Kidney epithelial cell (primary cell): ENCODE results near the gene KIF25. TPM values are rescaled to one million over a fixed set of nuclear protein-coding genes. Genes with fewer than 3 reads are reported as not detected.
"Not testable (repeated sequence)": the region's sequence is repeated elsewhere in the genome, so short reads cannot be mapped to it uniquely, and the experiment has no call there.

Source experiments
- DNase-seq: peaks from one replicate; pipeline ENCODE4 v3.0.0-alpha.2; 2010; ENCODE audit warnings: low read depth
- H3K27me3 ChIP-seq: 2 replicates; pipeline ENCODE4 v1.6.0; 2011; ENCODE audit warnings: low read length; ENCODE audit not compliant: control insufficient read depth, insufficient read depth
- H3K36me3 ChIP-seq: 2 replicates; pipeline ENCODE4 v1.5.1; 2011; ENCODE audit warnings: low read length; ENCODE audit not compliant: control insufficient read depth, insufficient read depth
- H3K4me3 ChIP-seq: 2 replicates; pipeline ENCODE4 v1.5.1; 2011; ENCODE audit warnings: low read depth, mild to moderate bottlenecking, control low read depth, low read length
- total RNA-seq: library from RNA; depleted of rRNA; stranded (reverse); fragments of >200 nt; gene quantifications from 2 replicates; pipeline ENCODE4 v1.2.3, GENCODE V29; 2015
- TF ChIP-seq, protein P1 (sequence below): IDR thresholded peaks from 2 replicates; pipeline ENCODE4 v1.5.1; 2011; ENCODE audit warnings: mild to moderate bottlenecking, moderate library complexity, low read length, control low read depth, inconsistent platforms; ENCODE audit not compliant: insufficient read depth, poor library complexity, severe bottlenecking

The KIF25 gene
- total RNA-seq, 1 donor from 2014 or later, result not detected

DNA sequence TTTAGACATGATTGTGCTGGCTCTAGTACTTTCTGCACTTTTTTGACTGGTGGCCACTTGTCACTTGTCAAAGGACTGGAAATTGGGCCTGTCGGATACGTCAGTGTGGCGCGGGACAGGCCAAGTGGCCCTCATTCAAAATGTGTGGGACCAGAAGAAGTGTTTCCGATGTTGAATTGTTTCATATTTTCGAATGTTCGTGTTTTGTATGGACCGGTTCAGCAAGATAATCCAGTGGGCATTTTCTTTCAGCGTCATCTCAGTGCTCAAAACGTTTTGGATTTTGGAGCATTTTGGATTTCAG lies 3.5 kb downstream of the KIF25 start:
- Histone ChIP-seq H3K36me3 (no peaks in the 10 kb centered on the region), H3K27me3 (peaks cover 9% of the 10 kb centered on the region), H3K4me3 (no peak overlapping the region)
- TF ChIP-seq, protein P1, sequence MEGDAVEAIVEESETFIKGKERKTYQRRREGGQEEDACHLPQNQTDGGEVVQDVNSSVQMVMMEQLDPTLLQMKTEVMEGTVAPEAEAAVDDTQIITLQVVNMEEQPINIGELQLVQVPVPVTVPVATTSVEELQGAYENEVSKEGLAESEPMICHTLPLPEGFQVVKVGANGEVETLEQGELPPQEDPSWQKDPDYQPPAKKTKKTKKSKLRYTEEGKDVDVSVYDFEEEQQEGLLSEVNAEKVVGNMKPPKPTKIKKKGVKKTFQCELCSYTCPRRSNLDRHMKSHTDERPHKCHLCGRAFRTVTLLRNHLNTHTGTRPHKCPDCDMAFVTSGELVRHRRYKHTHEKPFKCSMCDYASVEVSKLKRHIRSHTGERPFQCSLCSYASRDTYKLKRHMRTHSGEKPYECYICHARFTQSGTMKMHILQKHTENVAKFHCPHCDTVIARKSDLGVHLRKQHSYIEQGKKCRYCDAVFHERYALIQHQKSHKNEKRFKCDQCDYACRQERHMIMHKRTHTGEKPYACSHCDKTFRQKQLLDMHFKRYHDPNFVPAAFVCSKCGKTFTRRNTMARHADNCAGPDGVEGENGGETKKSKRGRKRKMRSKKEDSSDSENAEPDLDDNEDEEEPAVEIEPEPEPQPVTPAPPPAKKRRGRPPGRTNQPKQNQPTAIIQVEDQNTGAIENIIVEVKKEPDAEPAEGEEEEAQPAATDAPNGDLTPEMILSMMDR, result no peak
- no peak for DNase-seq

DNA sequence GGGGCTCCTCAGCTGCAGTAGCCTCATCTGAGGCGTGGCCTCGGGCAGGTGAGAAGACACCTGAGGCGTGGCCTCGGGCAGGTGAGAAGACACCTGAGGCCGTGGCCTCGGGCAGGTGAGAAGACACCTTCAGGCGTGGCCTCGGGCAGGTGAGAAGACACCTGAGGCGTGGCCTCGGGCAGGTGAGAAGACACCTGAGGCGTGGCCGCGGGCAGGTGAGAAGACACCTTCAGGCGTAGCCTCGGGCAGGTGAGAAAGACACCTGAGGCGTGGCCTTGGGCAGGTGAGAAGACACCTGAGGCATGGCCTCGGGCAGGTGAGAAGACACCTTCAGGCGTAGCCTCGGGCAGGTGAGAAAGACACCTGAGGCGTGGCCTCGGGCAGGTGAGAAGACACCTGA lies 4.0 kb downstream of the KIF25 start:
- H3K4me3 ChIP-seq, H3K27me3 ChIP-seq, DNase-seq, H3K36me3 ChIP-seq: not testable (repeated sequence)

DNA sequence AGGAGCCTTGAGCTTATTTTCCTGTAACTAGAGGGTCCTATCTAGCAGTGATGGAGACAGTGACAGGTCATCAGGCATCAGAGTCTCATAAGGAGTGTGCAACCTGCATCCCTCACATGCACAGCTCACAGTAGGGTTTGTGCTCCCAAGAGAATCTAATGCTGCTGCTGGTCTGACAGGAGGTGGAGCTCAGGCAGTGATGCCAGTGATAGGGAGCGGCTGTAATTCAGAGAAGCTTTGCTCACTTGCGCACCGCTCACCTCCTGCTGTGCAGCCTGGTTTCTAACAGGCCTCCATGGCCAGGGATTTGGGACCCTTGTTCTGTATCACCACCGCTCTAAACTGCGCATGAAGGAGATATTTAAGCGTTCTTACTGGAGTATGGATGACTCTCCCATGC lies 5.3 kb downstream of the KIF25 start:
- H3K36me3 ChIP-seq, result no peaks in the 10 kb centered on the region
- DNase-seq, result no peak
- H3K4me3 ChIP-seq, result no peak overlapping the region
- H3K27me3 ChIP-seq, result peaks cover 5% of the 10 kb centered on the region
- TF ChIP-seq, protein P1, result no peak

DNA sequence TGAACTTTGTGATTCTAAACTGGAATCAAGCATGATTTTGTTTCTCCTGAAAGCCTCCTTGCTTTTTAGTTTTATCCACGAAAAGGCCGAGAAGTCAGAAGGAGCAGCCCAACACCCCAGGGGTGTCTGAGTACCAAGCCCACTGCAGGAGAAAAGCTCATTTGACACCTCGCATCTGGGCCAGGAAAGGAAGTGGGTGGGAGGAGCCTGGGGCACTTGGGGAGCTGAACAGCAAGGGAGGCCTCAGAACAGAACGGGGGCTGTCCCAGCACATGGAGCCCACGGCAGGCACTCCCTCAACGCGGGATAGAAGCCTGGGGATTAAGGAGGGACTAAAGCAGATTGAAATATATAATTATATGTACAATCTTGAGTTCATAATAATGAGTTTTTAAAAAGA lies 6.6 kb downstream of the KIF25 start:
- H3K27me3 ChIP-seq, result peaks cover 4% of the 10 kb centered on the region

DNA sequence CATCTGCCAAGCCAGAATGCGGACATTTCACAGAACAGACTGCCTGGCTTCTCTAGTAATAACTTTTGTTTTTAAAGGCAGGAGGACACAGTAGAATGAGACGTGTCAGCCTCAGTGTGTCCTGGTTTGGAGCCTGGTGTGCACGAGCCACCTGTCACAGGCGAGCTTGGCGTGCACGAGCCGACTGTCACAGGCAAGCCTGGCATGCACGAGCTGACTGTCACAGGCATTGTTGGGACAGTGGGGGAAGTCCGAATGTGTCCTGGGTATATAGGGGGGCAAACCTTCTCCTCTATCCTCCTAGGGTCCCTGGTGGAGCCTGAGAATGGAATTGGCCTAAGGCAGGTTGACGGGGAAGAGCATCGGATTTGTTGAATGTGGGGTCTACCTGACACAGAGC lies 7.5 kb downstream of the KIF25 start:
- Histone ChIP-seq H3K27me3 (no peaks in the 10 kb centered on the region), H3K36me3 (no peaks in the 10 kb centered on the region), H3K4me3 (no peak overlapping the region)
- TF ChIP-seq, protein P1, result no peak
- DNase-seq, result no peak

More for the DNA sequence above, 6.6 kb downstream of the KIF25 start:
- Histone ChIP-seq H3K36me3 (no peaks in the 10 kb centered on the region), H3K4me3 (no peak overlapping the region)
- TF ChIP-seq, protein P1, result no peak
- no peak for DNase-seq

DNA sequence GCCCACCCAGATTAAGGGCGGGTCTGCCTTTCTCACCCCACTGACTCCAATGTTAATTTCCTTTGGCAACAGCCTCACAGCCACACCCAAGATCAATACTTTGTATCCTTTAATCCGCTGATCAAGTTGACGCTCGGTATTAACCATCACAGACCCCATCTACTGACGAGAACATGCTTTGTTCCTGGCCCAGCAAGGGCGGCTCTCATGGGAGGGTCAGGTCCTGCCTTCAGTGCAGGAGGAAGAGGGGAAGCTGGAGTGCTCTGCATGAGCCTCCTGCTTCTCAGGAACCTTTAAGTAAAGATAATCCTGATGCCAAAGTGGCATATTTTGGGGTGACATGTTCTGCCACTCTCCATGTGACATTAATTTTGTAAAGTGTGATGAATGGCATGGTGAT lies 8.3 kb downstream of the KIF25 start:
- TF ChIP-seq, protein P1, result no peak
- DNase-seq, result no peak
- Histone ChIP-seq H3K36me3 (no peaks in the 10 kb centered on the region), H3K27me3 (no peaks in the 10 kb centered on the region), H3K4me3 (no peak overlapping the region)
